Esophagus muscularis mucosa (tissue), 4 donors: ENCODE data around the gene GBA2.

ENCODE experiments used
- CTCF ChIP-seq, 3 experiments: fragments of 200-600 bp in 2 of 3; fragments of 450-650 bp in 1 of 3; sonication (generic) in 2 of 3; IDR thresholded peaks; one replicate each; pipeline ENCODE4 v1.5.1; 2017 to 2019; ENCODE audit warnings: antibody characterized with exemption in 3 of 3, mild to moderate bottlenecking in 2 of 3, moderate library complexity in 1 of 3
- EP300 ChIP-seq: sonication (generic); formaldehyde crosslinking; IDR thresholded peaks from one replicate; pipeline ENCODE4 v1.6.1; 2017; ENCODE audit warnings: antibody characterized with exemption
- POLR2A ChIP-seq: fragments of 450-650 bp; IDR thresholded peaks from one replicate; pipeline ENCODE4 v1.6.1; 2017; ENCODE audit warnings: antibody characterized with exemption, moderate library complexity, mild to moderate bottlenecking, low read depth

- TF ChIP-seq CTCF (IDR thresholded peaks at IDR 0.05) (no peak), POLR2A (no peak), EP300 (no peak)
Observed at GRCh38 chr9:35730486-35730854, 18.6 kb downstream of the GBA2 start.
